Stimulated activated CD4-positive, alpha-beta T cell treated with anti-CD3 and anti-CD28 coated beads, Interleukin-12 subunit alpha, Interleukin-12 subunit beta, amount 100 ng/mL, for 24 hours (primary cell): ENCODE results near the gene TNRC18.
"Not testable (repeated sequence)": the region's sequence is repeated elsewhere in the genome, so short reads cannot be mapped to it uniquely, and the experiment has no call there.

Experiments used
- DNase-seq, 2 experiments: peaks; one replicate each; pipeline ENCODE4 v3.0.0-alpha.2; 2020; ENCODE audit warnings: low read depth in 2 of 2

The TNRC18 gene

DNA sequence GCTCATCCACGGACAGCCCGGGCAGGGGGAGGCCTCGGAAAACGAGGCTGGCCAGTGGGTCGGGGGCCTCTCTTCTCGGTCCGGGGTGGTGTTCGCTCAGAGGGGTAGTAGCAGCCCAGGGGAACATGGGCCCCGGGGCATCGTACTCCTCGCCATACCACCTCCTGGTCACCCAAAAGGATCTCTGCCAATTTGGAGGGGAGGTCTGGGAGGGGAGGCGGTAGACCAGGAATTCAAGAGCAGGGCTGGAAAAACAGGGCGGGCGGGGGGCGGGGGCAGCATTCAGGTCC lies 73.5 kb downstream of the TNRC18 start:
- DNase-seq, result no peak

DNA sequence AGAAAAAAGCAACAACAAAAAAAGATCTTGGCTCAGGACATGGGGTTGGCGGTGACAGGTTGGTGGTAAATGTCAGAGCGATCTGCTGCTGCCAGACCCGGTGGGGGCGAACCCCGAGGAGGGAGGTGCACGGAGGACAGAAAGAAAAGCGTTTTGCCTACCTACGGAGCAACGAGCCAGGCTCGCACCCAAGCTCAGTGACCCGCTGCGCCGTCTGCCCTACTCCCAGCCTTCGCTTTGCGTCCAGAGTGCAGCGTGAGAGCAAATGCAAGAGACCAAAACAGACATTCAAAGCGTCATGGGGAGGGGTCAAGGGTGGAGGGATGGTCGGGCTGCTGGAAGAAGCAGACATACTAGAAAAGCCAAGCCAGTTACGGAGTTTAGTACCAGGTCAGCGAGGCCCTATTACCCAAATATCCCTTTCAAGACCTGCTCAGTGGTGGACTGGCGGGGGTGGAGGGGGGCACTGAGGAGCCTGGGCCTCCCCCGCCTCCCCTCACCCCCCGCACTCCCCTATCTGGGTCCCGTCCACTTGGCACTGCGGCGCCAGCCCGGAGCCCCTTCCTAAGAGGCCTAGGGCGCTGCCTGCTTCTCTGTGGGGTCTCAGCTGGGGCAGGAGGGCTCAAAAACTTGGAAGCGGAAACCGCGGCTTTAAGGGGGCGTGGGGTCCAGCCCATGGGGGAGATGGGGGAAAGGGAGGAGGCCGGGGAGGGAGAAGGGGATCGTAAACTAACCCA lies 74.0 kb downstream of the TNRC18 start:
- no peak for DNase-seq

DNA sequence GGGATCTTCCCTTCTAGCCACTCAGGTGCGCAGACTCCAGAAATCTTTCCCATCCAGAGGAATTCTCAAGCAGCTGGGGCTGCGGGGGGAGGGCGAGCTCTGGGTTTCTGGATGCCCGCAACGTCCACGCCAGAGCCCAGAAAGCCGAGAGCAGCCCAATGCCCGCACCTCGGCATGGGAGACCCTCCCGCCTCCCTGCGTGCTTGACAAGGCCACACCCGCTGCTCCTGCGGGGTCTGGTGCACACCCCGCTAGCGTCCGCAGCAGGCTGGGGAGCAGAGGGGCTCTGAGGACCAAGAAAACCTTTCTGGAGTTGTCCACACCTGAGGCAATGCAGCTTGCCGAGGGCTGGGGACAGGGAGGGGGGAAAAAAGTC lies 74.6 kb downstream of the TNRC18 start:
- no peak for DNase-seq

DNA sequence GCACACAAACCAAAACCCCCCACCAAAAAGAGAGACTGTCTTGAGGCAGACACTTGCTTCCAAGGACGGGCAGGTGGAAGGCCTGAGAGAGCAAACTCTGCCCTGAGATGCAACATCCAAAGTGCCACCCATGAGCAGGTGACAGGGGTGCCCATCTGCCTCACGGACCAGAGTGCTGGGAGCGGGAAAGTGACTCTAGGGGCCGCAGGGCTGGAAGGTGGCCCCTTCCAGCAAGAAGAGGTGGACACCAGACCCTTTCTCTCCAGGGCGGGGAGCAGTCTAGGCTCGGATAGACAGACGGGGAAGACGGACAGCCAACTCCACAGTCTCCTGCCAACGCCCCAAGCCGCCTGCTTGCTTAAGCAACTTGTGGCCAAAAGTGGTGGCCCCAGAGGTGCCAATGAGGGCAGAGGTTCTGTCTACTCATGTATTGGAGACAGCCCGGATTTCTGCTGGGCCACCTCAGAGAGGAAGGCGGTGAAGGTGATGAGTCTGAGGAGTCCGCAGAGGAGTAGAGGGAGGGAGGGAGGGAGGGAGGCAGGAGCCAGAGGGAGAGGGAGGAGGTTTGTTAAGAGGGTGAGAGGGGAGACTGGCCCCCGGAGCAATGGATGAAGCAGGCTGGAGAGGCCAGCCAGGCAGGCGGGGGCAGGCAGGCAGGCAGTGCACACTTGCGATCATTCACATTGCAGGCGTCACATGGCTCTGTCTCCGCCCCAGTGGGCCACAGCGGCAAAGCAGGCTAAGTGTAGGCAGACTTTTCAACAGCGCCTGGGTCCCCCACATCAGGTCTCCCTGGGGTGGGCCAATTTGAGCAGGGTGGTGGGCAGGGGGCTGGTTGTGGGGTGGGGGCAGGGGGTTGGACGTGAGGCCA lies 75.3 kb downstream of the TNRC18 start:
- no peak for DNase-seq

DNA sequence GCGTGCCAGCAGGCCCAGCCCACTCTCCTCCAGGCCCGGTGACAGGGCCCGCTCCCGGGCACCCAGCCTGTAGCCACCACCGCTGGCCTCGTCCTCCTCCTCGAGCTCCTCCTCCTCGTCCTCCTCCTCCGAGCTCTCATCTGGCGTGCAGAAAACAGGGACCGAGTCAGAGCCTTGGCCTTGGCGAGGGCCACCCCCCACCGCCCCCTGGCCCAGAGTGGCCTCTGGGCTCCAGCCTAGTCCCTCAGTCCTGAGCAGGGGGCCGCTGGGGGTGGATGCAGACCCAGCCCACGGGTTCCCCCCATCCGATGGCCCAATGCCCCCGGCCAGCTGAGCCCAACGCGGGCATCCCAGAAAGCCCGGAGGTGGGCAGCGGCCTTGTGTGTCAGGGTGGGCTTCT lies 78.0 kb downstream of the TNRC18 start:
- no peak for DNase-seq

DNA sequence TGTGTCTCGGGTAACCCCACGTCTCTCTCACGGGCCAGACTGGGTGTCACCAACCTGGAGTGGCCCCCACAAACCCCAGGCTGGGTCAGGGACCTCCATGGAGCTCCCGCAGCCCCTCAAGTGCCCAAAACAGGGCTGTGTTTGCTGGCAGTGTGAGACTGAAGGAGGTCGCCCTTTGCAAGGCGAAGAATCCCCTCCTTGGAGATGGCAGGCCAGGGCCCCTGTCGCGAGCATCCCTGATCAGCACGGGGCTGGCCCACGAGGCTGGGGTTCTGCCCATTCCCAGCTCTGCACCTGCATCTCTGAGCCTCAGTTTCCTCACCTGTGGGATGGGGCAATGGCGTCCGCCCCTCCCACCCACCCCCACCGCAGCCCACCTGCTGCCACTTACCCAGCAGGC lies 78.5 kb downstream of the TNRC18 start:
- DNase-seq, result no peak

DNA sequence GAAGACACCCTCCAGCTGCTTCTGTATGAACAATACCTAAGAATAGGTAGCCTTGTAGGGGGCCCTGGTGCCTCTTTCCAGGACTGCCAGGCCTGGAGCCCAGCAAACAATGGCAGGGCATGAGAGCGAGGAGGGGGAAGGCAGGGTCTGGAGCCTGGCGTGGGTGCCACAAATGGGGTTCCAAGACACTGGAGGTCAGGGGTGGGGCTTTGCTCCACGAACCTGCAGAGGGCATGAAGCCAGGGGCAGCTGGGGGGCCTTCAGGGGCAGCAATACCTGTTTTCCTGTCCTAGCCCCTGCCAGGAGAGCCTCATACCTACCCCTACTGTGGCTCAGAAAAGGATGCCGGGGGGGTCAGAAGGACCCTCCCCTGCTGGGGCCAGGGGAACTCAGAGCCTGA lies 79.3 kb downstream of the TNRC18 start:
- DNase-seq, result no peak

DNA sequence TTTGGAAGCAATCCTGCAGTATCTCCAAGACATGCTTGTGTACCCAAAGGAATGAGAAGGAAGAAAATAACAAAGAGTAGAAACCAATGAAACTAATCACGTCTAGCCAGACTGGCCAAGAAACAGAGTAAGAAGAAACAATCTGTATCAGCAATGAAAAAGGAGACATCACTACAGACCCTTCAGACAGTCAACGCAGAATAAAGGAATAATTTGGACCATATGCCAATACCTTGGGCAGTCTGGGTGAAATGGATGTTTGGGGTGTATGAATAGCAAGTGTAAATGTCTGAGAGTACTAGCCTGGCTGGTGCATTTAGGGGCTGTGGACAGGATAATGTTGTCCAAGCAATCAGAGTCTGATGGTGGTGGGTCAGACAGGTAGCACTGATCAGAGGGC lies 79.8 kb downstream of the TNRC18 start:
- no peak for DNase-seq

DNA sequence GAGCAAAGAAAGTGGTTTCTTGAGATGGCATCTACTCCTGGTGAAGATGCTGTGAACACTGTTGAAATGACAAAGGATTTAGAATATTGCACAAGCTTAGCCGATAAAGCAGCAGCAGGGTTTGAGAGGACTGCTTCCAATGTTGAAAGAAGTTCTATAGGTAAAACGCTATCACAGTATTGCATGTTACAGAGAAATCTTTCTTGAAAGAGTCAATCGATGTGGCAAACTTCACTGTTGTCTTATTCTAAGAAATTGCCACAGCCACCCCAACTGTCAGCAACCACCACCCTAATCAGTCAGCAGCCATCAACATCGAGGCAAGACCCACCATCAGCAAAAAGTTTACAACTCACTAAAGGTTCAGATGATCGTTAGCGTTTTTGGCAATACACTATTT lies 81.0 kb downstream of the TNRC18 start:
- DNase-seq, result no peak

DNA sequence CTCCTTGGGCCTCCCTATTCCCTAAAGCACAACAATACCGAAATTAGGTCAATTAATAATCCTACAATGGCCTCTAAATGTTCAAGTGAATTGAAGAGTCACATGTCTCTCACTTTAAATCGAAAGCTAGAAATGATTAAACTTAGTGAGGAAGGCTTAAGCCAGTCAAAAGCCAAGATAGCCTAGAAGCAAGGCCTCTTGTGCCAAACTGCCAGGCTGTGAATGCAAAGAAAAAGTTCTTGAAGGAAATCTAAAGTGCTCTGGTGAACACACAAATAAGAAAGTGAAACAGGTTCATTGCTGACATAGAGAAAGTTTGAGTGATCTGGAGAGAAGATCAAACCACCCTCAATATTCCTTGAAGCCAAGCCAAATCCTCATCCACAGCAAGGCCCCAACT lies 83.7 kb downstream of the TNRC18 start:
- DNase-seq, result no peak

DNA sequence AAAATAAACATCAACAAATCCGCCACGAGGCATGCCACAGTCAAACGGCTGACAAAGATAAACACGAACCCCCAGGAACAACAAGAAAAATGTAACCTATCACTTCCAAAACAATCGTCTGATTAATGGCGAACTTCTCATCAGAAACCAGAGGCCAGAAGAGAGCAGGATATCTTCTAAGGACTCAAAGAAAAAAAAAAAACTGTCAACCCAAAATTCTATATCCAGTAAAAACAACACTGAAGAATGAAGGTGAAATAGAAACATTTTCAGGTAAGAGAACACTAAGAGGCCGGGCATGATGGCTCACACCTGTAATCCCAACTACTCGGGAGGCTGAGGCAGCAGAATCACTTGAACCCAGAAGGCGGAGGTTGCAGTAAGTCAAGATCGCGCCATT lies 86.6 kb downstream of the TNRC18 start:
- no peak for DNase-seq

DNA sequence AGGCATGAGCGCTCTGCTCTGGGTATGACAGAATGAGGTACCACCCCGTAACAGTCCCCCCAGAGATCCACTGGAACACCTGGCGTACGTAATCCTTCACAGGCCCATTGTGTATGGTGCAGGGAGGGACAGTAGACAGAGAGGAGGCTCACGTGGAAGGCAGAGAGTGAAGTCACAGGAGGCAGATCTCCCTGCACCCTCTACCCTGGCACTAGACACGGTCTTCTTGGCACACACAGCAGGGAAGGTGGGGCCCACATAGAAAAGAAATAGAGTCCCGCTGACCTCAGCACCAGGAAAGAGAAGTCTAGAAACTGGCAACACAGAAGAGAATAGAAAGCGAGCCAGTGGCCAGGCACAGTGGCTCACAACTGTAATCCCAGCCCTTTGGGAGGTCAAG lies 89.0 kb downstream of the TNRC18 start:
- no peak for DNase-seq

DNA sequence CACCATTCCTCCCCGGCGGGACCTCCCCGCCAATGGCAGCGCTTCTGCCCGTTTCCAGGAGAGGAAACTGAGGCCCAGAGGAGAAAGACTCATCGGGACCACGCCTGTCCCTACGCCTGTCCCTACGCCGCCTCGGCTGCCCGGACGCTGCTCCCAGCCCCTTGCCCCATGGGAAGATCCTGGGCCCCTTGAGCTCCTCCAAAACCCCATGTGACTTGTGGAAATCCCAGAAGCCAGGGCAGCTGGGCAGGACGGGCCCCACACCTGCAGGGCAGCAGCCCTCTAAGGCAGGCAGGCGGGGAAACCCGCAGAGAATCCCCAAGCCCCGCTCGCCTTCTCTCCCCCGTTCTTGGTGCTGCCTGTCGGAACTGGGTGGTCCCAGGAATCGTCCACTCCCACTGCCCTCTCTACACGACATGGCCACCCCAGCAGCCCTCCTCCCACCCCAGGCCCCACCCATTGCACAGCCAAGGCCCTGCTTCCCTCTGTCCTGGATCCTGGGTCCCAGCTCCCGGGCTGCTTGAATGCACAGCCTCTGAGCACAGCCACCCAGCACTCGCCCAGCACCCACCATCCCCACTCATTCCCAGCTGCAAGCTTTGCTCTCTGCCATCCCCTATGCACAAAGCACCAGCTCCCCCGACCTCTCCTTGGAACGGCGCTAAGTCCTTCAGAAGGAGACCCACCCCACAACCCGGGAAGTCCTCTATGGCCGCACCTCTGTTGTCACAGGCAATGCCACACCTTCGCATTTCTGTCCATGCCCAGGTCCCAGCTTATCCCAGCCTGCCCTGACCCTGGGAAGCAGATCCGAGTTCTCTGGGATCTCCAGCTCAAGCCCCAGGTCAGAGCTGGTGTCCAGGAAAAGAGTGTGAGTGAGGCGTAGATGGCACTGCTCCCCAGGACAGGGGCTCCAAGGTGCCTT lies 90.3 kb downstream of the TNRC18 start:
- no peak for DNase-seq

DNA sequence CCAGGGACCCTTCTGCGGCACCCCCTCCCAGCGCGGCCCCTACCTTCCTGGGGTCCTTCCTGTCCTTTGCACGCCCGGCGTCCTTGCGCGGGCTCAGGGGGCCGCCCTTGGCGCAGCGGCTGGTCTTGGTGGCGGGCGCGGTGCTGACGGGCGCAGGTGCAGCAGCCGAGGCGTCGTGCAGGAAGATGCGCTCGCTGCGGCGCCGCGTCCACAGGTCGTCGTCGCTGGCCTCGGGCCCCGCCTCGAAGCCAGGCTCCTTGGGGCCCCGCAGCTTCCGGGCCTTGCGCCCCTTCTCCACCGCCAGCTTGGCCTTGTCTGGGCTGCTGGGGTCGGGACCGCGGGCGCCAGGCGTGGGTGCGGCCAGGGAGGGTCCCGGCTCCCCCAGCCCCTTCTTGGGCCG lies 91.1 kb downstream of the TNRC18 start:
- no peak for DNase-seq

DNA sequence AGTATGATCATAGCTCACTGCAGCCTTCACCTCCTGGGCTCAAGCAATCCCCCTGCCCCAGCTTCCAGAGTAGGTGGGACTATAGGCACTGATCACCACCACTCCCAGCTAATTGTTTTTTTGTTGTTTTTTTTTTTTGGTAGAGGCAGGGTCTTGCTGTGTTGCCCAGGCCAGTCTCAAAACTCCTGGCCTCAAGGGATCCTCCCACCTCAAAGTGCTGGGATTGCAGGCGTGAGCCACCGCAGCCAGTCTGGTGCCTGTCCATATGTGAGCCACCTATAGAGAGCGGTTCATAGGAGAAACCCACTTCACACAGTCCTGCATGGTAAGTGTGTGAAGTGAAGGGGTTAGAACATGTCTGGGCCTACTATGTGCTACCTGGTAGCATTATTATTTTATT lies 93.3 kb downstream of the TNRC18 start:
- no peak for DNase-seq

DNA sequence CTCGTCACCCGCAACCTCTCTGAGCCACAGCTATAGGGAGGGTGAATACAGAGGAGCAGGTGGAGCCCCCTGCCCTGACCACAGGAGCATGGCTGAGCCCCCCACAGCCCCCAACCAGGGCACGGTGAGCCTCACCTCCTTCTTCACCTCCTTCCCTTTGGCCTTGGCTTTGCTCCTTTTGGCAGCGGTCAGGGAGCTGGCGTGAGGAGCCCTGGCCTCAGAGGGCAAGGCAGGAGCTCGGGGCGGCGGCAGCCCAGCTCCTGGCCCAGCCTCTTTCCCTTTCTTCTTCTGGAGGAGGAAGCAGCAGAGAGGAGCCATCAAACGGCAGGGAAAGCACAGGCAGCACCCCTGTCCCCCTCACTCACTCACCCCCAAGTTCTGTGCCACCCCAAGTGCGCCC lies 98.7 kb downstream of the TNRC18 start:
- no peak for DNase-seq

DNA sequence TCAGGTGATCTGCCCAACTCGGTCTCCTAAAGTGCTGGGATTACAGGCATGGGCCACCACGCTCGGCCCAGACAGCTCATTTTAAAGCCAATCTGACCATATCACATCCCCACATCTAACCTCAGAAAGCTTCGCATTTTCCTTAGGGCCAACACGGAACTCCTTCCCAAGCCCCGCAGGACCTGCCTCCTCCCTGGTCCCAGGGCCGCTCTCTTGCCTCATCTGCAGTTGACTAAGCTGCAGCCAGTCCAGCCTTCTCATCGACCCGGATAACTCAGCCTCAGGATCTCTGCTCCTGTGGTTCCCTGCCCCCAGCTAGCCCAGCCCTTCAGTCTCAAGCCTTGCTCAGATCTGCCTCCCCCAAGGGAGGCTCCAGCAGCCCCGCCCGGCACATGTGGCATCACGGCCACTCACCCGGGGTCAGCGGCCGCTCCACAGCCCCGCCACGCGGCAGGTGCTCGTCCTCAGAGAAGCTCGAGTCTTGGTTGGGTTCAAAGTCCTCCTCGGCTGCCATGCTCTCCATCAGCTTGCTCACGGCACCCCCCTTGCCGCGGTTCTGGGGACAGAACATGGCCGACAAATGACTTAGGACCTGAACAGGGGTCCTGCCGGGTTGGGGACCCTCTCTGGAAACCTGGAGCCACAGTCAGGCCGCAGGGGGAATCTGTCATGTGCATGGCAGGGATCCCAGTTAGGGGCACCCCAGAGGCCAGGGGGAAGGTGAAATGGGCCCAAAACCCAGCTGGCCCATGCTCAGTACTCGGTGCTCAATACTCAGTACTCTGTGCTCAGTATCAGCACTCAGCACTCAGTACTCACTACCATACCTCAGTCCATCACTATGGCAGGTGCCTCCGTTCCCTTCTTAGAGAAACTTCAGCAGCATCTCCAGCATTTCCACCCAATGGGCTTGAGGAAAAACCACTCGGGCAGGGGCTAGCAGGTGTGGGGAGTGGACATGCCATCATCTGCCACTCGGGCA lies 99.5 kb downstream of the TNRC18 start:
- not testable (repeated sequence) for DNase-seq

DNA sequence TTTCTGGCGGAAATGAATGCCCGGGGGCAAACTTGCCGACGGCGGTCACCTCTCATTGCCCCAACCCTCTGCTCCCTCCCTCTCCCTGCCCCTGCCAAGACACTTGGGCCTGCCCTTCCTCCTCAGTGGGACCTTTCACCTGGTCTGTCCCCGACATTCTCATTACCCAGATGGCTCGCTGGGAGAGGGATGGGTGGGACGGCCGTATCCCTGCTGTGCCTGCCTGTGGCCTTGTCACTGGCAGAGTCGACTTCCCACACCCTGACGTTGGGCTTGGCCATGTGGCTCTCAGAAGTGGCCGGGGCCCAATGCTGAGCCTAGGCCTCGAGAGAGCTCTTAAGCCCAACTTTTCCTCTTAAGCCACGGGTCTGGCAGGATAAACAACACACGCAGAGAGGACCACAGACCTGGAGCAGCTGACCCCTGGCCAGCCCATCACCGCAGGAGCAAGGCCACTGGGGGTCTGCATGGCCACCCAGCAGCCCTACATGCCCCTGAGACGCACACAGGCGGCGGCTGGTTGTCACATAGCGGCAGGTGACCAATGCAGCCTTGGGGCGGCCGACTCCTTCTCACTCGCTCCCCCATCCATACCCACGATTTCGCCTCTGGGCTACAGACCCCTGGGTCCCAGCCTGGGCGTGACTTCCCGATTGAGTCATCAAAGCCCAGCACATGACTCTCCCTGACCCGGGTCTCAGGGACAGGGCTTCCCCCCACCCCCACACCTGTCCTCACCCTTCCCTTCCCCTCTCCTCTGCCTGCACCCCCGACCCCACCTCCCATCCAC lies 100.8 kb downstream of the TNRC18 start:
- DNase-seq, result no peak

DNA sequence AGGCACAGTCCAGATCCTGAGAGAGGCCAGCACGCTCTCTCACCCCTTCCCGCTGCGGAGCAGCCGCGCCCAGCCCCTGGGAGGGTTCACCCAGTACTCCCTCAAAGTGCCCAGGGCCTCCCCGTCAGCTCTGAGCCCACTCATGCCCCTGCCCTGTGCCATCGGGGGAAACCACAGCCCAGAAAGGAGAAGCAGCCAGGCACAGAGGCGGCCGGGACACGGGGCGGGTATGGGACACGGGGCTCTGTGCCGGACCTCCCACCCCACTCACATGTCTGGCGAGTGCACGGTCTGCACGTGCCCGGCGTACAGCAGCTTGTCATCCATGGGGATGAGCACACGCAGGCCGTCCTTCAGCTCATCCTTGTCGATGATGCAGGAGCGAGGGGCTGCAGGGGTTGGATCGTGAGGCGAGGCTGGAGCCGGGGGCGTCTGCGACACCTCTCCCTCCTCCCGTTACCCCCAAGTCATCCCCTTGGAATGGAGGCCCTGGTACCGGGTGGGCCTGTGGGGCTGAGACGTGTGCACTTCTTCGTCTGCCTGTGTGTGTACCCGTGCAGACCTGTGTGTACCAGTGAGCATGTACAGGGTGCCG lies 102.7 kb downstream of the TNRC18 start:
- no peak for DNase-seq

DNA sequence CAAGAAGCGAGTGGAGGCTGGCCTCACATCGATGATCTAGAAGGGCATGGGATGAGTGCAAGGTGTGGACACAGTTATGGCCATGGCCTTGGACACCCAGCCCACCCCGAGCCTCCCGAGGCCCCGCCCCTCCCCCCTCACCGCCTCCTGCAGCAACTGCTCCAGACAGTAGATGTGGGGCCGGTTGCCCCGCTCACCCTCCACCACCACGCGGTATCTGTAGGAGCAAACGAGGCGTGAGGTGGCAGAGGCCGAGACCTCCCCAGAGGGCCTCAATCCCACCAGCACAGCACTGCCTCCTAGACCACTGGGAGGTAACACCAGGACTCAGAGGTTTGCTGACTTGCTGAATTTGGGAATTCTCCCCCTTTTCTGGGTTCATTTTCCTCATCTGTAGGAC lies 103.2 kb downstream of the TNRC18 start:
- DNase-seq, result no peak
